GM12874 (cell line): Measurements from ENCODE around the gene SEC11C.

Experiments
- TF ChIP-seq, protein P1 (sequence below): IDR thresholded peaks from 2 replicates; pipeline ENCODE4 v1.5.1; 2011; ENCODE audit warnings: low read depth, mild to moderate bottlenecking, control low read depth, low read length, moderate library complexity; ENCODE audit not compliant: insufficient read depth

Gene SEC11C

DNA sequence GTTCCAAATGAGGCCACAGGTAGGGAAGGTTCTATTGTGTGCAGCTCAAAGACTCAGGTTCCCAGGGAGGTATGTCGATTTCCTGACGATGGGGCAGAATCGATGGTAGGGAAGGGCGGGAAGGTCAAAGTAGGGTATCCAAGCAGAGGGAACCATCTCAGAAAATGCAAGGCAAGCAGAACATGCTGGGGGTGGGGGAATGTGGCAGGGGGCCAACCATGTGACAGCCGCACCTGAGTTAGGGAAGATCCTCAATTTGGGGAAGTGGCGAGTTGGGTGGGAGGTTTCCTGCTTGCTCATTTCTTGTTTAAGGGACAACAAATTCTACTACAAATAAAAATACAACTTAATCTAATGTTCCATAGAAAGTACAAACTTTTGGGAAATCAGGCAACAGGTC is 58.5 kb downstream of the SEC11C start:
- TF ChIP-seq, protein P1, sequence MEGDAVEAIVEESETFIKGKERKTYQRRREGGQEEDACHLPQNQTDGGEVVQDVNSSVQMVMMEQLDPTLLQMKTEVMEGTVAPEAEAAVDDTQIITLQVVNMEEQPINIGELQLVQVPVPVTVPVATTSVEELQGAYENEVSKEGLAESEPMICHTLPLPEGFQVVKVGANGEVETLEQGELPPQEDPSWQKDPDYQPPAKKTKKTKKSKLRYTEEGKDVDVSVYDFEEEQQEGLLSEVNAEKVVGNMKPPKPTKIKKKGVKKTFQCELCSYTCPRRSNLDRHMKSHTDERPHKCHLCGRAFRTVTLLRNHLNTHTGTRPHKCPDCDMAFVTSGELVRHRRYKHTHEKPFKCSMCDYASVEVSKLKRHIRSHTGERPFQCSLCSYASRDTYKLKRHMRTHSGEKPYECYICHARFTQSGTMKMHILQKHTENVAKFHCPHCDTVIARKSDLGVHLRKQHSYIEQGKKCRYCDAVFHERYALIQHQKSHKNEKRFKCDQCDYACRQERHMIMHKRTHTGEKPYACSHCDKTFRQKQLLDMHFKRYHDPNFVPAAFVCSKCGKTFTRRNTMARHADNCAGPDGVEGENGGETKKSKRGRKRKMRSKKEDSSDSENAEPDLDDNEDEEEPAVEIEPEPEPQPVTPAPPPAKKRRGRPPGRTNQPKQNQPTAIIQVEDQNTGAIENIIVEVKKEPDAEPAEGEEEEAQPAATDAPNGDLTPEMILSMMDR, result no peak

DNA sequence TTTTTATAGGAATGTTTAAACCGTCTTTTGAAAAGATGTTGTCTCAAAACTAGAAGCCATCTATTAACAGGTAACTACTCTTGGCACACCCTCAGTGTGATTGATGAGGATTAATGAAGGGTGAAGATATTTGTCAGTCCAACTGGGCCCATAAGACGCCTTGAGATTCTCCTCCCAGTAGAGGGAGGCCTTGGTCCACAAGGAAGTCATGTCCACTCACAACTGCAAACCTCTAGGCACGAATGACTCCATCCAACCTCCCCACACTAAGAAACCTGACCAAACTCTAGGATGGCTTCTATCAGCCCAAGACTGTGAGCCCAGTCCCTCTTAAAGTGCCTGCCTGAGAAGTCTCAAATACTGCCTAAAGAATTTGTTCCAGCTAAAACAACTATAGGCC is 61.1 kb downstream of the SEC11C start:
- TF ChIP-seq, protein P1, result no peak

DNA sequence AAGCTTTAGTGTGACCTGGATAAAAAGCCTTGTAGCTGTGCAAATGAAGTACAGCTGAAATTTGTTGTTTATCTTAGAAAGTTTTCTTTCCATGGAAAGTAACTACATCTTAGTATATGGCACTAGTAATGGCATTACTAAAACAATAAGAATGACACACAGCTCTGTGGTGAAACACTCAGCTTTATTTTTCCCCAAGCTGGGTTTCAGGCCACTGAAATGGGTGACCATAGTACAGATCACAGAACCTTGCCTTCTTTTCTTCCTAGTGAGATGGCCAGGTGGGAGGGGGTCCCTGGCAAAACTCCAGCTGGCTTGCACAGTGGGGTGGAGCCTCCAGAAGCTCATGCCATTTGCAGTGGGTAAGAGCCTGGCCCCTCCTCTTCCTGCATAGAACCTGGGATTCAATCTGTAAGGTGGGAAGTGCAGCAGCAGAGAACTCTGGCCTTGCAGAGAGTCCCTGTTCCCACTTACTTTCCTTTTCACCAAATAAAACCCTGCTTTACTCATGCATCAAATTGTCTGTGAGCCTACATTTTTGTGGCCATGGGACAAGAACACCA is 62.7 kb downstream of the SEC11C start:
- TF ChIP-seq, protein P1, result no peak

DNA sequence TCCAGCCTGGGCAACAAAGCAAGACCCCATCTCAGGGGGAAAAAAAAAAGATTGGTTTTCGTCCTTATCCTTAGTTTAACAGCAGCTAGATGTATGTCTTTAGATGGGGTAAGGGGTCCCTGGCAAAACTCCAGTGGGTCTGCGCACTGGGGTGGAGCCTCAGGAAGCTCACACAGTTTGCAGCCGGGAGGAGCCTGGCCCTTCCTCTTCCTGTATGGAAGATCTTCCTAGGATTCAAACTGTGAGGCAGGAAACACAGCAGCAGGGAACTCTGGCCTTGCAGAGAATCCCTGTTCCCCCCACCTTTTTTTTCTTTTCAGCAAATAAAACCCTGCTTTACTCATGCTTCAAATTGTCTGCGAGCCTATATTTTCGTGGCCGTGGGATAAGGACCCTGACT is 67.8 kb downstream of the SEC11C start:
- TF ChIP-seq, protein P1, result no peak
